ENCODE results near the gene PPP1R12C. TPM values are rescaled to one million over a fixed set of nuclear protein-coding genes. Genes with fewer than 3 reads are reported as not detected.

PPP1R12C gene
- total RNA-seq, 1 donor from 2014 or later: 120 TPM

- H3K27me3 ChIP-seq: no peaks in the 10 kb centered on the region
- no peaks in the 10 kb centered on the region for H3K9me3 ChIP-seq
- H3K4me1 ChIP-seq: no peaks in the 10 kb centered on the region
- peaks cover 83% of the 10 kb centered on the region for H3K36me3 ChIP-seq
- H3K4me3 ChIP-seq: no peak overlapping the region
- H3K27ac ChIP-seq: no peak overlapping the region
- TF ChIP-seq, protein P1, sequence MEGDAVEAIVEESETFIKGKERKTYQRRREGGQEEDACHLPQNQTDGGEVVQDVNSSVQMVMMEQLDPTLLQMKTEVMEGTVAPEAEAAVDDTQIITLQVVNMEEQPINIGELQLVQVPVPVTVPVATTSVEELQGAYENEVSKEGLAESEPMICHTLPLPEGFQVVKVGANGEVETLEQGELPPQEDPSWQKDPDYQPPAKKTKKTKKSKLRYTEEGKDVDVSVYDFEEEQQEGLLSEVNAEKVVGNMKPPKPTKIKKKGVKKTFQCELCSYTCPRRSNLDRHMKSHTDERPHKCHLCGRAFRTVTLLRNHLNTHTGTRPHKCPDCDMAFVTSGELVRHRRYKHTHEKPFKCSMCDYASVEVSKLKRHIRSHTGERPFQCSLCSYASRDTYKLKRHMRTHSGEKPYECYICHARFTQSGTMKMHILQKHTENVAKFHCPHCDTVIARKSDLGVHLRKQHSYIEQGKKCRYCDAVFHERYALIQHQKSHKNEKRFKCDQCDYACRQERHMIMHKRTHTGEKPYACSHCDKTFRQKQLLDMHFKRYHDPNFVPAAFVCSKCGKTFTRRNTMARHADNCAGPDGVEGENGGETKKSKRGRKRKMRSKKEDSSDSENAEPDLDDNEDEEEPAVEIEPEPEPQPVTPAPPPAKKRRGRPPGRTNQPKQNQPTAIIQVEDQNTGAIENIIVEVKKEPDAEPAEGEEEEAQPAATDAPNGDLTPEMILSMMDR (IDR thresholded peaks at IDR 0.05): no peak
- intact Hi-C loops (cut with DNase I): no loop called here
- no peak for DNase-seq
- no peak for ATAC-seq
Measured at GRCh38 chr19:55050749-55051532, 66.5 kb downstream of the PPP1R12C start.

GRCh38 chr19:55048446-55048845 lies 69.0 kb downstream of the PPP1R12C start:
- peaks cover 80% of the 10 kb centered on the region for H3K36me3 ChIP-seq
- H3K4me1 ChIP-seq: no peaks in the 10 kb centered on the region
- DNase-seq: no peak
- no peaks in the 10 kb centered on the region for H3K9me3 ChIP-seq
- intact Hi-C loops (cut with DNase I): no loop called here
- H3K27ac ChIP-seq: no peak overlapping the region
- H3K27me3 ChIP-seq: no peaks in the 10 kb centered on the region
- TF ChIP-seq, protein P1 (IDR thresholded peaks at IDR 0.05): no peak
- H3K4me3 ChIP-seq: no peak overlapping the region
- no peak for ATAC-seq

- TF ChIP-seq, protein P1 (IDR thresholded peaks at IDR 0.05): no peak
- ATAC-seq (no peak), DNase-seq (no peak)
- peaks cover 80% of the 10 kb centered on the region for H3K36me3 ChIP-seq
- H3K4me1 ChIP-seq: no peaks in the 10 kb centered on the region
- no peaks in the 10 kb centered on the region for H3K27me3 ChIP-seq
- H3K4me3 ChIP-seq: no peak overlapping the region
- no peaks in the 10 kb centered on the region for H3K9me3 ChIP-seq
- no peak overlapping the region for H3K27ac ChIP-seq
- intact Hi-C loops (cut with DNase I): no loop called here
Measured at GRCh38 chr19:55047951-55048350, 69.5 kb downstream of the PPP1R12C start.

DNA sequence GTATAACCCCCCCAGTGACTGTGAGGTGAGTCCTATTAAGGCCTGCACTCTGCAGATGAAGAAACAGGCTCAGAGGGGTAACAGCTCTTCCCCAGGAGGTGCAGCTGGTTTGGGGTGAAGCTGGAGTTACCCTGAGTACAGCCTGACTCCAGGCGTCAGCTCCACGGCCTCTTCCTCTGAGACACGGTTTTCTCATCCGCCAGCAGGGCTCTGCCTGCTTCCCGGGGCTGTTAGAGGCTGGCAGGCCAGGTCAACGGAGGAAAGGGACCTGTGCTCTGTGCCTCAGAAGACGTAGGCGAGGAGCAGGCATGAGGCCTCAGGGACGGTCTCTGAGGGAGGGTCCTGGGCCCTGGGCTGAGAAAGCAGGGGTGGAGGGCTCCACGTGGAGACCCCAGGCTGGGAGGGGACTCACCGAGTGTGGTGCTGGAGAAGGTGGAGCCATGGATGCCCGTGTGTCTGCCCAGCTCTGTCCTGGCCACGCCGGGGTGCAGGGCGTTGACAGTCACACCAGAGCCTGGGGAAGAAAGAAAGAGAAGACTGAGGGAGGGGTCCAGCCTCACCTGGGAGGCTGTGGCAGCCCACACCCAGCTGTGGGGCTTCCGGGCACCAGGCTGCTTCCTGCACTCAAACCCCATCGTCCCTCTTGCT lies 70.3 kb downstream of the PPP1R12C start:
- H3K36me3 ChIP-seq: peaks cover 78% of the 10 kb centered on the region
- ATAC-seq (peak; percentile 19), DNase-seq (no peak)
- intact Hi-C loops (cut with DNase I): no loop called here
- H3K4me1 ChIP-seq: no peaks in the 10 kb centered on the region
- no peak overlapping the region for H3K4me3 ChIP-seq
- H3K9me3 ChIP-seq: no peaks in the 10 kb centered on the region
- TF ChIP-seq, protein P1 (IDR thresholded peaks at IDR 0.05): no peak
- no peaks in the 10 kb centered on the region for H3K27me3 ChIP-seq
- H3K27ac ChIP-seq: no peak overlapping the region

DNA sequence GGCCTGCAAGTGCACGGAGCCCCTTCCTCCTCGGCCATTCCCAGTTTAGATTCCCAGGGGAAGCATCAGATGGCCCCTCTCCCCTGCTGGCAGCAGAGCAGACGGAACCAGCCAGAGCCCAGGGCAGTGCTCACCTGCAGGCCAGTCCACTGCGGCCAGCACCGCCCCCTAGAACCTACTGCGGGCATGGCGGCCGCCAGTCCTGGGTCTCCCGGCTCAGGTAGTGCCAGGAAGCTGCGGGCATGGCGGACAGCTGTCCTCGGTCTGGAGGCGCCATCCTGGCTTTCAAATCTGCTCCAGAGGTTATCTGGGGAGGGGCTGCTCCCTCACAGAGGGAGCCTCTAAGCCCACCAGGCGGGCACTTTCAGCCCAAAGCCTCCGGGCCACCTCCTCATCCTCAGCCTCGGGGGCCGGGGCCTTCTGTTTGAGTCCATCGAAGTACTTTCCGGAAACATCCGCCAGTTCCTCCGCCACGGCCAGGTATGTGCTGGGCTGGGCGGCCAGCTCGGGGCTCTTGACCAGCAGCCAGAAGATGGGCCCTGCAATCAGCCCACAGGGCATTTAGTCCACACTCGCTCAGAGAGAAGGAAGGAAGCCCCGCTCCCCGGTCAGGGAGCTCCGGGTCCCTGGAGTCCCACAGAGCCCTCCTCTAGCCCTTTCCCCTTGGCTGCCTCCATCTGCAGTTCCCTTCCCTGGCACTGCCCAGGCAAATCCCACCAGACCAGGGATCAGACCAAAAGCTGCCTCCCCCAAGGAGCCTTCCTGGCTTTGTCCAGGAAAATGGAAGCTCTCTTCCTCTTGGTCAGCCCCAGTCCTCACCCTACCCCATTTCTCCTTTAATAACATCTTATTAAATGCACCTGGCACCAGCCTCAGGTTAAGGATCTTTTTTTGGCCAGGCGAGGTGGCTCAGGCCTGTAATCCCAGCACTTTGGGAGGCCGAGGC lies 72.4 kb downstream of the PPP1R12C start:
- H3K27ac ChIP-seq: no peak overlapping the region
- no peaks in the 10 kb centered on the region for H3K27me3 ChIP-seq
- no peak overlapping the region for H3K4me3 ChIP-seq
- TF ChIP-seq, protein P1 (IDR thresholded peaks at IDR 0.05): no peak
- ATAC-seq: no peak
- H3K9me3 ChIP-seq: no peaks in the 10 kb centered on the region
- DNase-seq: peak; percentile 58
- no peaks in the 10 kb centered on the region for H3K4me1 ChIP-seq
- peaks cover 65% of the 10 kb centered on the region for H3K36me3 ChIP-seq
- intact Hi-C loops (cut with DNase I): no loop called here

Measured in upper lobe of right lung (tissue), 1 donor.